ENCODE data around the gene PARP16.
"Not testable (repeated sequence)": the region's sequence is repeated elsewhere in the genome, so short reads cannot be mapped to it uniquely, and the experiment has no call there.

PARP16 gene

DNA sequence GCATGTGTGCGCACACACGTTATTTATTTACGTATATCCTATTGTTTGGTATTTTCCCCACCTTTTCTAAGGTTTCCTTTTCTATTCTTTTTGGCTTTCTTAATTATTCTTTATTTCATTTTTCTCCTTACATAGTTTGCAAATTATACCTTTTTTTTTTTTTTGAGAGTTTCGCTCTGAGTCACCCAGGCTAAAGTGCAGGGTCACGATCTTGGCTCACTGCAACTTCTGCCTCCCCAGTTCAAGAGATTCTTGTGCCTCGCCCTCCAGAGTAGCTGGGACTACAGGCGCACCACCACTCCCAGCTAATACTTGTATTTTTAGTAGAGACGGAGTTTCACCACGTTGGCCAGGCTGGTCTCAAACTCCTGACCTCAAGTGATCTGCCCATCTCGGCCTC, 55.4 kb downstream of the PARP16 start:
- H3K4me3 ChIP-seq (ENCODE audit: low read depth, low read length): no peak overlapping the region
- DNase-seq (ENCODE audit: low read depth): no peak
- TF ChIP-seq, protein P1, sequence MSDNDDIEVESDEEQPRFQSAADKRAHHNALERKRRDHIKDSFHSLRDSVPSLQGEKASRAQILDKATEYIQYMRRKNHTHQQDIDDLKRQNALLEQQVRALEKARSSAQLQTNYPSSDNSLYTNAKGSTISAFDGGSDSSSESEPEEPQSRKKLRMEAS (IDR thresholded peaks at IDR 0.05; ENCODE audit: low read depth, low read length): no peak
- TF ChIP-seq MYC (IDR thresholded peaks at IDR 0.05; ENCODE audit: low read depth, low read length) (no peak), POLR2A (IDR thresholded peaks at IDR 0.05; ENCODE audit: extremely low read depth, insufficient read length) (no peak)
- TF ChIP-seq, protein P2, sequence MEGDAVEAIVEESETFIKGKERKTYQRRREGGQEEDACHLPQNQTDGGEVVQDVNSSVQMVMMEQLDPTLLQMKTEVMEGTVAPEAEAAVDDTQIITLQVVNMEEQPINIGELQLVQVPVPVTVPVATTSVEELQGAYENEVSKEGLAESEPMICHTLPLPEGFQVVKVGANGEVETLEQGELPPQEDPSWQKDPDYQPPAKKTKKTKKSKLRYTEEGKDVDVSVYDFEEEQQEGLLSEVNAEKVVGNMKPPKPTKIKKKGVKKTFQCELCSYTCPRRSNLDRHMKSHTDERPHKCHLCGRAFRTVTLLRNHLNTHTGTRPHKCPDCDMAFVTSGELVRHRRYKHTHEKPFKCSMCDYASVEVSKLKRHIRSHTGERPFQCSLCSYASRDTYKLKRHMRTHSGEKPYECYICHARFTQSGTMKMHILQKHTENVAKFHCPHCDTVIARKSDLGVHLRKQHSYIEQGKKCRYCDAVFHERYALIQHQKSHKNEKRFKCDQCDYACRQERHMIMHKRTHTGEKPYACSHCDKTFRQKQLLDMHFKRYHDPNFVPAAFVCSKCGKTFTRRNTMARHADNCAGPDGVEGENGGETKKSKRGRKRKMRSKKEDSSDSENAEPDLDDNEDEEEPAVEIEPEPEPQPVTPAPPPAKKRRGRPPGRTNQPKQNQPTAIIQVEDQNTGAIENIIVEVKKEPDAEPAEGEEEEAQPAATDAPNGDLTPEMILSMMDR (IDR thresholded peaks at IDR 0.05; ENCODE audit: low read depth, low read length): no peak

DNA sequence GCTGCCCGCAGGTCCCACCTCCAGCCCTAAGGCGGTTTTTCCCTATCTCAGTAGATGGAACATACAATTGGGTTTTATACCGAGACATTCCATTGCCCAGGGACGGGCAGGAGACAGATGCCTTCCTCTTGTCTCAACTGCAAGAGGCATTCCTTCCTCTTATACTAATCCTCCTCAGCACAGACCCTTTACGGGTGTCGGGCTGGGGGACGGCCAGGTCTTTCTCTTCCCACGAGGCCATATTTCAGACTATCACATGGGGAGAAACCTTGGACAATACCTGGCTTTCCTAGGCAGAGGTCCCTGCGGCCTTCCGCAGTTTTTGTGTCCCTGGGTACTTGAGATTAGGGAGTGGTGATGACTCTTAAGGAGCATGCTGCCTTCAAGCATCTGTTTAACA, 59.8 kb downstream of the PARP16 start:
- not testable (repeated sequence) for H3K4me3 ChIP-seq (ENCODE audit: low read depth, low read length); DNase-seq (ENCODE audit: low read depth)

DNA sequence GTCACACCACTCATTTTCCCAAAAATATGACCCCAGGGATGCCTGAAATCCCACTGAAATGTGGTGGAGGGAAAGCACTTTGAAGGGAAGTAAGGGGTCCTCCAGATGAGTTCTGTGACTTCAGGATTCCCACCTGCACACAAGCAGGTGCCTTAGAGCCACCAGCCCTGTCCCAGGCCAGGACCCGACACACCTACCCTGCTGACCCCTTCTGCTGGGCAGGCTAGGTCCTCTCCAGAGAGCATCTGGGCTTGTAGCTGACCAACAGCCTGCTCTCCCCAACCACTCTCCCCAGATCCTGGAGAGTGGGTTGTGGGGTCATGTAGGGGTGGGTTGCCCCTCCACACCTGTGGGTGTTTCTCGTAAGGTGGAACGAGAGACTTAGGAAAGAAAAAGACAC, 60.5 kb downstream of the PARP16 start:
- H3K4me3 ChIP-seq (ENCODE audit: low read depth, low read length): no peak overlapping the region
- DNase-seq (ENCODE audit: low read depth): no peak
- no peak for TF ChIP-seq POLR2A (IDR thresholded peaks at IDR 0.05; ENCODE audit: extremely low read depth, insufficient read length)
- TF ChIP-seq, protein P1 (IDR thresholded peaks at IDR 0.05; ENCODE audit: low read depth, low read length): no peak
- TF ChIP-seq, protein P2 (IDR thresholded peaks at IDR 0.05; ENCODE audit: low read depth, low read length): no peak
- no peak for TF ChIP-seq MYC (IDR thresholded peaks at IDR 0.05; ENCODE audit: low read depth, low read length)

DNA sequence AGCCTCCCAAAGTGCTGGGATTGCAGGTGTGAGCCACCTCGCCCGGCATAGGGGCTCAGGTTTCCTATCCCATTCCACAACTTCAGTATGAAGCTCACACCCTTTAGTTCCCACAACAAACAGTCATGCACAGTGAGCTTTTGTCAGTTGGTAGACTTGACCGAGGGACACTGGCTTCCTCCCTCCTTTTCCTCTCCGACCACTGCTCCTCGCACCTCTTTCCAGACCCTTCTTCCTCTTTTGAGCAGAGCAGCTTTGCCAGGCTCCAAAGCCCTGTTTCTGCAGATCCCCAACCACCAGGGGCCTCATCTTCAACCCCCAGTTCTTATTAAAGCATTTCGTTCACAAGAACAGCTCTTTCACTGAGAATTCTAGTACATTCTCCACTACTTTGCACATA, 62.7 kb downstream of the PARP16 start:
- no peak for TF ChIP-seq MYC (IDR thresholded peaks at IDR 0.05; ENCODE audit: low read depth, low read length)
- TF ChIP-seq, protein P1 (IDR thresholded peaks at IDR 0.05; ENCODE audit: low read depth, low read length): no peak
- no peak for TF ChIP-seq POLR2A (IDR thresholded peaks at IDR 0.05; ENCODE audit: extremely low read depth, insufficient read length)
- TF ChIP-seq, protein P2 (IDR thresholded peaks at IDR 0.05; ENCODE audit: low read depth, low read length): no peak
- peak; percentile 40 for DNase-seq (ENCODE audit: low read depth)
- H3K4me3 ChIP-seq (ENCODE audit: low read depth, low read length): no peak overlapping the region

DNA sequence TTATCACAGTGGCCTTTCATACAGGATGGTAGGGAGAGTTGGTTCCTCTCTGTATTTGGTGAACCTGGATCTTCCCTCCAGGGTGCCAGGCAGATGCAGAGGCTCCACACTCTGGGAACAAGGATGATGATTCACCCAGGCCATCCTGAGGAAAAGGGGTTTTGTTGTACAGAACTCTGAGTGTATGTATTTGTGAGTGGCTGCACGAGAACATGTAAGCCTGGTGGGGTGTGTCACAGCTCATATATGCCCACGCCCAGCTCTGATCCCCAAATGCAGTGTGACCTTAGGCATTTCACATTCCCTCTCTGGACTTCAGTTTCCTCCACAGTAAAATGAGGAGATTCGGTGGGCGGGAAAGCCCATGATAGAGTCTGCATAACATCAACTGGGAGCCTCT, 63.8 kb downstream of the PARP16 start:
- TF ChIP-seq, protein P1 (IDR thresholded peaks at IDR 0.05; ENCODE audit: low read depth, low read length): no peak
- TF ChIP-seq, protein P2 (IDR thresholded peaks at IDR 0.05; ENCODE audit: low read depth, low read length): no peak
- TF ChIP-seq POLR2A (IDR thresholded peaks at IDR 0.05; ENCODE audit: extremely low read depth, insufficient read length) (no peak), MYC (IDR thresholded peaks at IDR 0.05; ENCODE audit: low read depth, low read length) (no peak)
- H3K4me3 ChIP-seq (ENCODE audit: low read depth, low read length): no peak overlapping the region
- no peak for DNase-seq (ENCODE audit: low read depth)

DNA sequence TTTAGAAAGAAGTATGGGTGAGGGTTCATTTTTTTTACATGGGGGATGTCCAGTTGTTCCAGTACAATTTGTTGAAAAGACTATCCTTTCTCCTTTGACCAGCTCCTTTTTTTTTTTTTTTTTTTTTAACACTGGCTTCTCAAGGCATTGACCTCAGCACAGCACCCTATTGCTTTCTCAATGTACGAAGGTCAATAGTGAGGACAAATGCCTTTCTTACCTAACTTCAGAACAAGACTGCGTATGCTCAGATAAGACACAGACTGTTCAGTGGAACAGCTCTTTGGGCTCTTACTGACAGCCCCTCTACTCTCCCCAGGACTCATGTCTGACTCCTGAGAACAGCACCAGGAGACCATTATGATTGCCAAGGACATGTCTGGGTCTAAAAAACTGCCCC, 65.0 kb downstream of the PARP16 start:
- TF ChIP-seq MYC (IDR thresholded peaks at IDR 0.05; ENCODE audit: low read depth, low read length) (no peak), POLR2A (IDR thresholded peaks at IDR 0.05; ENCODE audit: extremely low read depth, insufficient read length) (no peak)
- TF ChIP-seq, protein P2 (IDR thresholded peaks at IDR 0.05; ENCODE audit: low read depth, low read length): no peak
- TF ChIP-seq, protein P1 (IDR thresholded peaks at IDR 0.05; ENCODE audit: low read depth, low read length): no peak
- no peak for DNase-seq (ENCODE audit: low read depth)
- H3K4me3 ChIP-seq (ENCODE audit: low read depth, low read length): no peak overlapping the region
